PC-3 (cell line): ENCODE data around the gene FECH.

ENCODE experiments used
- EZH2 ChIP-seq: fragments of 300-600 bp; sonication (generic); IDR thresholded peaks from one replicate; pipeline ENCODE4 v1.6.1; 2017; ENCODE audit warnings: antibody characterized with exemption, mild to moderate bottlenecking, low read length; ENCODE audit not compliant: unreplicated experiment
- EZH2phosphoT487 ChIP-seq: fragments of 300-600 bp; sonication (generic); IDR thresholded peaks from 2 replicates; pipeline ENCODE4 v1.6.1; 2018; ENCODE audit warnings: mild to moderate bottlenecking, antibody characterized with exemption, low read length, borderline replicate concordance
- TF ChIP-seq, protein P1 (sequence below): fragments of 300-600 bp; sonication (generic); conservative IDR thresholded peaks from 2 replicates; pipeline ENCODE4 v1.5.1; 2017; ENCODE audit warnings: antibody characterized with exemption, low read depth, mild to moderate bottlenecking, low read length

DNA sequence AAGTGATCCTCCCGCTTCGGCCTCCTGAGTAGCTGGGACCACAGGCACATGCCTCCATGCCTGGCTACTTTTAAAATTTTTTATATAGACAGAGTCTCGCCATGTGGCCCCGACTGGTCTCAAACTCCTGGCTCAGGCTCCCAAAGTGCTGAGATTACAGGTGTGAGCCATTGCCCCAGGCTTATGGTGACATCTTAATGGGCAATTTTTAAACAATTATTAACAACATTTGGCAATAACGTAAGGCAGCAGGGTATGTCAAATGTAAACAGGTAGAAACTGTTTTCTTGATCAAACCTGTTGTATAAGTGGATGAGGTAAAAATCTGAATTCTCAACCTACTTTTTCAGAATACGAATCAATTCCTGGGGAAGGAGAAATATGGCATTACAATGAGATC is 11.0 kb downstream of the FECH start:
- TF ChIP-seq, protein P1, sequence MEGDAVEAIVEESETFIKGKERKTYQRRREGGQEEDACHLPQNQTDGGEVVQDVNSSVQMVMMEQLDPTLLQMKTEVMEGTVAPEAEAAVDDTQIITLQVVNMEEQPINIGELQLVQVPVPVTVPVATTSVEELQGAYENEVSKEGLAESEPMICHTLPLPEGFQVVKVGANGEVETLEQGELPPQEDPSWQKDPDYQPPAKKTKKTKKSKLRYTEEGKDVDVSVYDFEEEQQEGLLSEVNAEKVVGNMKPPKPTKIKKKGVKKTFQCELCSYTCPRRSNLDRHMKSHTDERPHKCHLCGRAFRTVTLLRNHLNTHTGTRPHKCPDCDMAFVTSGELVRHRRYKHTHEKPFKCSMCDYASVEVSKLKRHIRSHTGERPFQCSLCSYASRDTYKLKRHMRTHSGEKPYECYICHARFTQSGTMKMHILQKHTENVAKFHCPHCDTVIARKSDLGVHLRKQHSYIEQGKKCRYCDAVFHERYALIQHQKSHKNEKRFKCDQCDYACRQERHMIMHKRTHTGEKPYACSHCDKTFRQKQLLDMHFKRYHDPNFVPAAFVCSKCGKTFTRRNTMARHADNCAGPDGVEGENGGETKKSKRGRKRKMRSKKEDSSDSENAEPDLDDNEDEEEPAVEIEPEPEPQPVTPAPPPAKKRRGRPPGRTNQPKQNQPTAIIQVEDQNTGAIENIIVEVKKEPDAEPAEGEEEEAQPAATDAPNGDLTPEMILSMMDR = no peak
- TF ChIP-seq EZH2 = no peak
- no peak for TF ChIP-seq EZH2phosphoT487
